Sigmoid colon (tissue), 4 donors: Measurements from ENCODE around the gene KCNA10.

ENCODE experiments used
- CTCF ChIP-seq, 4 experiments: fragments of 450-650 bp in 3 of 4; fragments of 200-600 bp in 1 of 4; IDR thresholded peaks; one replicate each; pipeline ENCODE4 v1.5.1; 2016 to 2019; ENCODE audit warnings: antibody characterized with exemption in 4 of 4, mild to moderate bottlenecking in 3 of 4, moderate library complexity in 2 of 4
- POLR2A ChIP-seq, 2 donors: fragments of 450-650 bp; IDR thresholded peaks; one replicate each; pipeline ENCODE4 v1.6.1; 2016; ENCODE audit warnings: antibody characterized with exemption in 2 of 2, mild to moderate bottlenecking in 2 of 2, moderate library complexity in 2 of 2
- POLR2AphosphoS5 ChIP-seq, 4 donors: sonication (generic); formaldehyde crosslinking; IDR thresholded peaks; one replicate each; pipeline ENCODE4 v1.6.1; 2017; ENCODE audit warnings: antibody characterized with exemption in 4 of 4

DNA sequence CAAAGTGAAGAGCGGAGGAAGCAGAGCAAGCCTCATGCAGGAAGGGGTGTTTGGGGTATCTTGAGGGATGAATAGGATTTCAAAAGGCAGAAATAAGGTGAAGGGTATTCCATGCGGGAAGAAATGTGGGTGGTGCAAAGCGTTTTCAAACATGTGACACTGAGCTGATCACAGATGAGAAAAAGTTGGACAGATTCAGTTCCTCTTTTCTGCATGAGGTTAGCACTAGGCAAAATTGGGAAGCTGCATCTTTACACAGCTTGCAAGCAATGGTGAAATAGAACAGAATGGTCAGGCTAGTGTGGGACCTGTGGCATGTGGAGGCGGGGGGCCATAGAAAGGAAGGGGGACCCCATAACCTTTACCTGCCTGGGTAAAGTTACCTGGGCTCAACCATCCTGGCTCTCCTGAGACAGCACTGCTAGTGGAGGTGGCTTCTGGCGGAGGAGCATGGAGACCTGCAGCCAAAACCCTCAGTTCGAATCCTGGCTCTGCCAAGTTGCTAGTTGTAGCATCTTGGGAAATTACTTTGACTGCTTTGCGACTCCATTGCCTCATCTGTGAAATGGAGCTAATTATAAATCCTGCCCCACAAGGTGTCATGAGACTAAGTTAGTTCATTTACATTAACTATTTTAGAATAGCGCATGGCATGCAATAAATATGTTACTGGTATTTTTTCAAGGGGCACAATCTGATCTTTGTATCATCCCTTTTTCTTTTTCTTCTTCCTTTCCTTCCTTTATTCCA, 16.4 kb downstream of the KCNA10 start:
- TF ChIP-seq CTCF (IDR thresholded peaks at IDR 0.05) (no peak), POLR2A (IDR thresholded peaks at IDR 0.05) (no peak), POLR2AphosphoS5 (IDR thresholded peaks at IDR 0.05) (no peak)
